GM18870 (cell line): ENCODE results near the gene RASD2.

Experiments used
- ATAC-seq: cut with Tn5 transposase; IDR thresholded peaks from one replicate; pipeline ENCODE4 v1.9.1; 2021; ENCODE audit warnings: moderate library complexity; ENCODE audit not compliant: unreplicated experiment

RASD2 gene

DNA sequence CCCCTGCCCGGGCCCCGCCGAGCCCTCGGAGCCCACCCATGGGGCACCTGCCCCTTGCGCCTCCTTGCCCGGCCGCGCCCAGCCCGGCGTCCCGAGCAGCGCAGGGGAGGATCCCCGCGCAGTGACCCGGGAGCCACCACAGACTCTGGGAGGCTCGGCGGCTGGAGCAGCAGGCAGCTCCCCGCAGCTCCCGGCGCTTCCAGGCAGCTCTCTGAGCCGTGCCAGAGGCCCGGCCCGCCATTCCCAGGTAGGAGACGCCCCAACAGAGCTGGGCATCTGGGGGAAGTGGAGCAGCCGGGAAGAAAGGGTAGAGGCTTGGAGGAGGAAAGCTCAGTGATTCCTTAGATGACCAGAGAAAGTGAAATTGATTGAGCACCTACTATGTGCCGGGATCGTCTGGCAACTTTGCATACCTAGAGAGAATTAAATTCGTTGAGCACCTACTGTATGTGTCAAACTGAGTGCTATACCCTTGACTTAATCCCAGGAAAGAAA lies 670 bp downstream of the RASD2 start:
- no peak for ATAC-seq

DNA sequence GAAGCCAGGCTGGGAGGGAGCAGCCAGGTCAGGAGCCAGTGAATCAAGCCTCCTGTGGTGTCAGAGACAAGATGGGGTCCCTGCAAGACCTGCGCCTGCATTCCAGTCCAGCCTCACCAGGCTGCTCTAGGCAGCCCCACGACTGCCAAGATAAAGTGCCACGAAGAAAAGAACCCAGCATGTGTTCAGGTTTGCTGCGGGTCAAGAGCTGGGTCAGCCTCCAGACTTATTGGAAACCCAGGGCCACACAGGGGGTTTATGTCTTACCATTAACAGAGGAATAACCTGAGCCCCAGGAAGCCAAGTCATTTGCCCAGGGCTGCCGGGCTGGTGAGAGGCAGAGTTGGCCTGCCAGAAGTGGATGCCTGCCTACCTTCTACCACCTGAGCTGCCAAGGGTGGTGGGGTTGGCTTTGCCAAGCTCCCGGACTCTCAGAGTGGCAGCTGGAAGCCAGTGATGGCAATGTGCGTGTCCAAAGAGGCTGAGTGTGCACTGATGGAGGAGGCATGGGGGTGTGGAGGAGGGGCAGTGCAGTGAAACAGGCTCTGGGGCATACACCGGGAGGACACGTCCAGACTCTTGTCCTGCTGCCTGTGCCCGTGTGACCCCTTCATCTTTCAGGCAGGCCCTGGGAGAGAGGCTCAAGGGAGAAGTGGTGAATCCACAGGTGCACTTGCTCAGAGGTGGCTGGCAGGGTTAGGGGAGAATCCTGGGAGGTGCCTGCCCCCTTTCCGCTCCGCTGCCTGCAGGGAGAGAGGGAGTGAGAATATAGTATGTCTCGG lies 1.7 kb downstream of the RASD2 start:
- no peak for ATAC-seq

DNA sequence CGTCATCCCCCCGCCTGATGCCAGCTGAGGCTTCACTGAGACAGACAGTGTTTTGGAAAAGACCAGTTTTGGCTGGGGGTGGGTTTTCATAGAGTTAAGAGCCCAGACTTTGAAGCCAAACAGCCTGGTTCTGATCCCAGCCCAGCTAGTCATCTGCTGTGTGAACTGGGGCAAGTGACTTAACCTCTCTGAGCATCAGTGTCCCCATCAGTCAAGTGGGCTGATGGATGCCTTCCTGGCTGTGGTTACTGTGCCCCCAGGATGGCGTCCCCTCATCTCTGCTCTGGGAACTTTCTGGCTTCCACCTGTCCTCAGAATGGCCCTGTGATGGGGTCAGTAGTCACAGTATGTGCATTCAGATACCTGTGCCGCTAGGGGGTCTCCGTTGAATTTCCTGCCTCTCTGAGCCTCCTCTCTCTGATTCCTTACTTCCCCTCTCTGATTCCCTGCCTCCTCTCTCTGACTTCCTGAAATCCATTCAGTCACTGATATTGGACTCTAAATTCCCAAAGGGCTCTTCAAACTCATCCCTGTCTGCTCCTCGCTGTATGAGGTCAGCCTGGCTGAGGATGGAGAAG lies 2.4 kb downstream of the RASD2 start:
- ATAC-seq: no peak

DNA sequence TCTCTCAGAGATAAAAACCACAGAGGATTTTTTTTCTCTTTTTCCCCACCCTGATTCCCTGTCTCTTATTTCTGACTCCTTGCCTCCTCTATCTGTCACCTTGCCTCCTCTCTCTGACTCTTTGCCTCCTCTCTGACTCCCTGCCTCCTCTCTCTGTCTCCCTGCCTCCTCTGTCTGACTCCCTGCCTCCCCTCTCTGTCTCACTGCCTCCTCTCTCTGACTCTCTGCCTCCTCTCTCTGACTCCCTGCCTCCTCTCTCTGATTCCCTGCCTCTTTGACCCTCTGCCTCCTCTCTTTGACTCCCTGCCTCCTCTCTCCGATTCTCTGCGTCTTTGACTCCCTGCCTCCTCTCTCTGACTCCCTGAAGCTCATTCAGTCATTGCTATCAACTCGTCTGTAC lies 3.1 kb downstream of the RASD2 start:
- no peak for ATAC-seq

DNA sequence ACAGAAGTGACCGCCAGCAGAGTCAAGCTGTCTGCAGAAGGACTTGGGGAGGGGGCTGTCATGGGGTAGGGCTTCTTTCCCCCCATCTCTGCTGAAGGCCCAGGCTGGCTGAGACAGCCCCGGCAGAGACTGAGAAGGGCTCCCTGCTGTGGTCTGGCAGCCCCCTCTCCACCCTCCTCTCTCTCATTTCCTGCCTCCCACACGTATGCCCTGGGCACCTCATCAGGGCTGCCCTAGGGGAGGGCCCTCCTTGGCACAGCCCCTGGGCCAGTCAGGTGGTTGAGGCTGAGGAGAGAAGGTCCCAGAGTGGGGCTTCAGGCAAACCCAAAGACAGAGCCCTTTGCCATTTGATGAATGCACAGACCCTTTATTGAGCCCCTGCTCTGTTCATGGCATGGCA lies 3.6 kb downstream of the RASD2 start:
- no peak for ATAC-seq

DNA sequence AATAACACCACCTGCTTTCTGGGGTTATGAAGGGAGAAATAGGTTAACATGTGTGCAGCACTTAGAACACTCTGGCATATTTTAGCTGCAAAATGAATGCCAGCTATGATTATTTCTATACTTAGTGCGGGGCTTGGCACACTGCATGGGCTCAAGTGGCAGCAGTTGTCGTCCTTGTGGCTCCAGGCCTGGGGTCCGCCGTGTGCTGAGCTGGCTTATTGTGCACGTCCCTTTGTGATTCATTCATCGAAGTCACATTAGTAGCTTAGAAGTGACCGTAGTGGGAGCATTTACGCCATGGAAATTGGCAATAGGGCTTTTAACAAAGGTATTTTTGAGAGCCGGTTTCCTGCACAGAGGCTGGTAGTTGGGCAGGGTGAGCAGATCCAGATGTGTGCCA lies 4.2 kb downstream of the RASD2 start:
- no peak for ATAC-seq

DNA sequence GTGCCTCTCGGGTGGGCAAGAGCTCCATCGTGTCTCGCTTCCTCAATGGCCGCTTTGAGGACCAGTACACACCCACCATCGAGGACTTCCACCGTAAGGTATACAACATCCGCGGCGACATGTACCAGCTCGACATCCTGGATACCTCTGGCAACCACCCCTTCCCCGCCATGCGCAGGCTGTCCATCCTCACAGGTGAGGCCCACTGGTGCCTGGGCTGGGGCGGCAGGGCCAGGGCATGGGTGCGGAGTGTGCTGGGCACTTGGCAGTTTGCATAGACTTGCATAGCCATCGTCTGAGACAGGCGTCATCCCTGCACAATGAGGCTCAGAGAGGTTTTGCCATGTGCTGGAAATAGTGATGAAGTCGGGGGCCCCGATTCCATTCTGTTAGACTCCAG lies 6.3 kb downstream of the RASD2 start:
- no peak for ATAC-seq

DNA sequence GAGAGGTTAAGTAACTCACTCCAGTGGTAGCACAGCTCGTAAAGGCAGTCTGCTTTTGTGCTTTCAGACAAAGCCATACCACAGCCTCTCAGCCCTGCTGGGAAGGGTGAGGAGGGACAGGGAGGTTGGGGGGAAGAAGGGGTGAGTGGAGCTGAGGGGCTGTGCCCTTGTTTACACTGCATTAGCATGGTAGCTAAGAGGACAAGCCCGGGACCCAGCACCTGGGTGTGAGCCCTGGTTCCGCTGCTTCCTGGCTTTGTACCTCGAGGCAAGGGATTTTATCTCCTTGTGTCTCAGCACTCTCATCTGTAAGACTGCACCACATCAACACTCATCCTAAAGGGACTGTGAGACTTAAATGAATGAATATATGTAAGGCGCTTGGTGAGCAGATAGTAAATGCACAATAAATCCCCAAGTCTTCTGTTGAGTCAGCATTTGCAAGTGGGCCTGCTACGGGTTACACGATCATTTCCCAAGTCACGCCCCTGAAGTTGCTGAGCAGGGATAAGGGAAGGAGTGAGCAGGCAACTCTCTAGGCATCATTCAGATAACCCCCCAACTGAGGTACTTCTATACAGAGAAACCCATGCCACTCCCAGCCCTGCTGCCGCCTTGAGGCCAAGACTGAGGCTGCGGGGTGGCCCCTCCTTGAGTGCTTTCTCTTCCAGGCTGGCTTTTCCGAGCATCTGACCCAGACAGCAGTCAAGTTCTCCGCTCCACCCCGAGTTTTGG lies 7.5 kb downstream of the RASD2 start:
- no peak for ATAC-seq

DNA sequence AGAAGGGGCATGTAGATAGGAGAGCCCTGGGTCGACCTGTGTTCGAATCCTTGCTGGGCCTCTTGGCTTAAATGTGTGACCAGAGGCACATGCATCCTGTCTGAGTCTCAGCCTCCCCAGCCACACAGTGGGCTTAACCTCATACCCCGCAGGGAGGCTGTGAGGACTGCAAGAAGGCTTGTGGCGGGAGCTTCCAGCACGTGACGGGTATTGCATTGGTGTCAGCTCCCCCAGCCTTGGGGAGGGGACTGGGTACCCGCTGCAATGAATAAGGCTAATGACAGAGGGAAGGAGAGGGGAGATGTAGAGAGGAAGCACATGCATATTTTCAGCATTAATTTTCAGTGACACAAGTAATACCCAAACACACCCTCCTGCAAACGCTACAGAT lies 8.1 kb downstream of the RASD2 start:
- no peak for ATAC-seq

DNA sequence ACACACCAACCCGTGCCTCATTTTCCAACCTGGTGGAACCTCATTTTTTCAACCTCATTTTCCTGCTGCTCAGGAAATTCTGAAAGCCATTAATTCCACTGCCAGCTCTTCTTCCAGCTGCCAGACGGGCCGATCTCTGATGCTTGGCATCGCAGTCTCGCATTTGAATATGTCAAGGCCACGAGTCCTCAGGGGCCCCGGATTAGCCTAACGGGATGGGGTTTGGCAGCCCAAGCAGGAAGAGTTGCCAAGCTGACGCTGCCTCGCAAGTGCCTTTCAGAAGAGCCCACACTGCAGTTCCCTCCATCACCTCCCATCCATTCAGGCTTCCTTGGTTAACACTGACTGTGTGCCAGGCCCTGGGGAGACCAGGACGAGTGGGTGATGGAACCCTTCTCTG lies 8.7 kb downstream of the RASD2 start:
- no peak for ATAC-seq

DNA sequence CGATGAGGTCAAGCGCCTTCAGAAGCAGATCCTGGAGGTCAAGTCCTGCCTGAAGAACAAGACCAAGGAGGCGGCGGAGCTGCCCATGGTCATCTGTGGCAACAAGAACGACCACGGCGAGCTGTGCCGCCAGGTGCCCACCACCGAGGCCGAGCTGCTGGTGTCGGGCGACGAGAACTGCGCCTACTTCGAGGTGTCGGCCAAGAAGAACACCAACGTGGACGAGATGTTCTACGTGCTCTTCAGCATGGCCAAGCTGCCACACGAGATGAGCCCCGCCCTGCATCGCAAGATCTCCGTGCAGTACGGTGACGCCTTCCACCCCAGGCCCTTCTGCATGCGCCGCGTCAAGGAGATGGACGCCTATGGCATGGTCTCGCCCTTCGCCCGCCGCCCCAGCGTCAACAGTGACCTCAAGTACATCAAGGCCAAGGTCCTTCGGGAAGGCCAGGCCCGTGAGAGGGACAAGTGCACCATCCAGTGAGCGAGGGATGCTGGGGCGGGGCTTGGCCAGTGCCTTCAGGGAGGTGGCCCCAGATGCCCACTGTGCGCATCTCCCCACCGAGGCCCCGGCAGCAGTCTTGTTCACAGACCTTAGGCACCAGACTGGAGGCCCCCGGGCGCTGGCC lies 11.0 kb downstream of the RASD2 start:
- no peak for ATAC-seq

DNA sequence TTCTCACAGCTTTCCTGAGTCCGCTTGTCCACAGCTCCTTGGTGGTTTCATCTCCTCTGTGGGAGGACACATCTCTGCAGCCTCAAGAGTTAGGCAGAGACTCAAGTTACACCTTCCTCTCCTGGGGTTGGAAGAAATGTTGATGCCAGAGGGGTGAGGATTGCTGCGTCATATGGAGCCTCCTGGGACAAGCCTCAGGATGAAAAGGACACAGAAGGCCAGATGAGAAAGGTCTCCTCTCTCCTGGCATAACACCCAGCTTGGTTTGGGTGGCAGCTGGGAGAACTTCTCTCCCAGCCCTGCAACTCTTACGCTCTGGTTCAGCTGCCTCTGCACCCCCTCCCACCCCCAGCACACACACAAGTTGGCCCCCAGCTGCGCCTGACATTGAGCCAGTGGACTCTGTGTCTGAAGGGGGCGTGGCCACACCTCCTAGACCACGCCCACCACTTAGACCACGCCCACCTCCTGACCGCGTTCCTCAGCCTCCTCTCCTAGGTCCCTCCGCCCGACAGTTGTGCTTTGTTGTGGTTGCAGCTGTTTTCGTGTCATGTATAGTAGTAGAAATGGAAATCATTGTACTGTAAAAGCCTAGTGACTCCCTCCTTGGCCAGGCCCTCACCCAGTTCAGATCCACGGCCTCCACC lies 11.7 kb downstream of the RASD2 start:
- no peak for ATAC-seq

DNA sequence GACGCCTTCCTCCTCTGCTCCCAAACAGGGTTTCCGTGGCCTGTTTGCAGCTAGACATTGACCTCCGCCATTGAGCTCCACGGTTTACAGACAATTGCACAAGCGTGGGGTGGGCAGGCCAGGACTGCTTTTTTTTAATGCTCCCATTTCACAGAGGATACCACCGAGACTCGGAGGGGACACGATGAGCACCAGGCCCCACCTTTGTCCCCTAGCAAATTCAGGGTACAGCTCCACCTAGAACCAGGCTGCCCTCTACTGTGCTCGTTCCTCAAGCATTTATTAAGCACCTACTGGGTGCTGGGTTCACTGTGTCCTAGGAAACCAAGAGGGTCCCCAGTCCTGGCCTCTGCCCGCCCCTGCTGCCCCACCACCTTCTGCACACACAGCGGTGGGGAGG lies 12.2 kb downstream of the RASD2 start:
- ATAC-seq: no peak

DNA sequence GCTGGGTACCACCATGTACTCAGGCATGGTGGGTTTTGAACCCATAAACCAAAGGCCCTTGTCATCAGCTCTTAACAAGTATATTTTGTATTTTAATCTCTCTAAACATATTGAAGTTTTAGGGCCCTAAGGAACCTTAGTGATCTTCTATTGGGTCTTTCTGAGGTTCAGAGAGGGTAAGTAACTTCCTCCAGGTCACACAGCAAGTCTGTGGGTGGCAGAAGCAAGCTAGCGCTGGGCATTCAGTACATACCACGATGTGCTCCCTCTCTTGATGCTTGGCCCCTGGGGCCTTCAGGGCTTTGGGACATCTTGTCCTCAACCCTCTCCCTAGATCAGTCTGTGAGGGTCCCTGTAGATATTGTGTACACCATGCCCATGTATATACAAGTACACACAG lies 12.7 kb downstream of the RASD2 start:
- ATAC-seq: no peak

DNA sequence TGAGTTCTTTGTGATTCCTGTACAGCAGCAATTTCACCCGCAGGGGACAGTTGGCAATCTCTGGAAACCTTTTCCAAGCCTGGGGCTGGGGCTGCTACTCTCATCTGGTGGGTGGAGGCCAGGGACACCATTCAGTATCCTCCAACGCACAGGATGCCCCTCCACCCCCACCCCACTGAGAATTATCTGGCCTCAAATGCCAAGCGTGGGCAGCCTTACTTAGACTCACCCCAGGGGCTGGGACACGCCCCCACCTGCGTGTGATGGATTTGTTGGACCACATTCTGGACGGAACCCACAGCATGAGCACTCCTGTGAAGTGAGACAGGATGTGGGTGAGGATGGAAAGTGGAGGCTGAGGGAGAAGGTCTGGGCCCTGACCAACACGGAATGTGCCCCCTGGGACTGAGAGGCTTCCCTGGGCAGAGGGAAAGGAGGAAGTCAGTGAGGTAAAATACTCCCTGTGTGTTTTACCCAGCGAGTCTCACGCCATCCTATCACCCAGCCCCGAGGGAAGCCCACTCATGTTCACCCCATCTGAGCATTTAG lies 13.7 kb downstream of the RASD2 start:
- ATAC-seq: no peak

DNA sequence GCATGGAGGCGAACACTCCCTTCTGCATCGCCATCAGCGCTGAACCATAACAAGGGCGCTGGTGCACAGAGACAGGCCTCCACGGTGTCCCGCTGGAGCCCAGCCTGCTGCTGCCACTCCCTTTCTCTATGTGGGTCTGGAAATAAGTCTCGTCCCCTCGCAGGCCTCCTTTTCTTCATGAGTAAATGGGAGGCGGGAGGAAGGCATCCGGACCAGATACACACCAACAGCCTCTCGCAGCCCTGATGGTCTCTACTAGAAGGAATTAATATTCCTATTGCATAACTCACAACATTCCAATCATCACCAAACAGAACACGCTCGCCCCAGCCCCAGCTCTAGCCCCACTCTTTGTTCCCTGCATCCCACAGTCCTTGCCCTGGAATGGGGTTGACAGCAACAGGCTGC lies 14.9 kb downstream of the RASD2 start:
- no peak for ATAC-seq

DNA sequence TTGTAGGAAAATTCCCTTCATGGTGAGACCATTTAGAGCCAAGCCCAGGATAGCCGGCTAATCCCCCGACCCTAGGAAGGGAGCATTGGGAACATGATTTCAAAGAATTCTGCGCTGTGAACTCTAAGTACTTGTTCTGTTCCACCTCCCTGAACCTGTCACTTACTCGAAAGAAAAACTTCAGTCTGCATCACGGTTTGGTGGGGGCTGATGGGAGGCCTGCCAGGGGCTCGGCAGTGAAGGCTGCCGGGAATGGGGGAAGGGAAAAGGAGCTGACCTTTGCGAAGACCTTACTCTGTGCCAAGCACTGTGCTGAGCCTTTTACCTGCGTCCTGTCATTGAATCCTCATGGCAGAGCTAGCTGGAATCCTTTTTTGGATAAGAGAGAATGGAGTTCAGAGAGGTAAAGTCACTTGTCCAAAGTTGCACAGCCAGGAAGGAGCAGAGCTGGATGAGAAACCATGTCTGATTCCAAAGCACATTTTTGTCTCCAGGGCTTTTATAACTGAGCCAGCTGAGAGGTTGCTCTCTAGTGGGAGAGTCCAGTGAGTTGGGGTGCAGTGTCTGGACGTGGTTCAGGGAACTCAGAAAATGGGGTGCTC lies 15.4 kb downstream of the RASD2 start:
- ATAC-seq: no peak

DNA sequence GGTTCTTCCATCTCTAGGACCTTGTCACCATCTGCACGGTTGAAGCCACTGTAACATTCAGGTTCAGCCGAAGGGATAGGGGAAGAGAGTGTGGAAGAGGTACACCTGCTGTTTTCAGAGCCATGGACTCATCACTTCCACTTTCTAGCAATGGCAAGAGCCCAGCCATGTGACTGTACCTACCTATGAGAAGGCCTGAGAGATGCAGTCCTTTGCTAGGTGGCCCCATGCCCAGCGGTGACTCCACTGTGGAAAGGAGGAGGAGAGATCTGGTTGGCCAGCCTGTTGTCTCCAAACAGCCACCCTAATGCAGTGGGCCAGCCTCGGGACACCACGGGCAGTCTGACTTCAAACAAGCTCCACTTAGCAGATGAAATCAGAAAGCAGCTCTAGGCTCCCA lies 16.0 kb downstream of the RASD2 start:
- ATAC-seq: no peak

DNA sequence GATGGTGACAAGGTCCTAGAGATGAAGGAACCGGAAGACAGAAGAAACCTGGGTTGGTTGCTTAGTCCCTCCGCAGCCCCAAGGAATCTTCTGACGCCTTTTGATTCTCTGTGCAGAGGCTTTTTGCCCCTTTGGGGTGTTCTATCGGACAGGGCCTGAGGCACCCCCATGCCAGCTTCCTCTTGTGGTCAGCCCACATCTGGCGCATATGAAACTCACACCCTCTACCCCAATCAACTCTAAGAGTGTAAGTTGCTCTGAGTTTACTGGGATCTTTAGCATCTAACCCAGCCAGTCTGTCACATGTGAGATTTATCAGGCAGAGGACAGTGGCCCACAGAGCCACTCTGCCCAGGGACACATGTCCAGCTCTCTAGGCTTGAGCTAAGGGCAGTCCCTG lies 17.4 kb downstream of the RASD2 start:
- ATAC-seq: no peak

DNA sequence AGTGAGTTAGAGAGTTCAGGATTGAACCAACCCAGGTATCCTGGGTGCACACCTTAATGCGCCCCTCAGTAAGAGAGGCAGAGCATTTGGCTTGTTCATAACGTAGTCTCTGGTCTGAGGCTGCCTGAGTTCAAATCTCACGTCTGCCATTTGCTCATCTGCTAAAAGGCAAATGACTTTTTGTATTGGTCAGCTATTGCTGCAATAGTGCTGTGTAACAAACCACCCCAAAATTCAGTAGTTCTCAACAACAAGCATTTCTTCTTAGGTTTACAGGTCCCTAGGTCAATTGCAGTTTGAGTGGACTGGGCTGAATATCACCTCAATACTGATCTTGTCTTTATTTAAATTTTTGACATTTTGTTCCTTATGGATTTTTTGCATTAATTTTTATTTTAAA lies 18.1 kb downstream of the RASD2 start:
- ATAC-seq: no peak
